Left lobe of liver (tissue), 2 donors: ENCODE results near the gene CARM1. TPM values are rescaled to one million over a fixed set of nuclear protein-coding genes. Genes with fewer than 3 reads are reported as not detected.
A peak's percentile ranks its signal among the peaks of the same experiment; 100 is the strongest.
"Not testable (repeated sequence)": the region's sequence is repeated elsewhere in the genome, so short reads cannot be mapped to it uniquely, and the experiment has no call there.

Experiments used
- ATAC-seq: fragments of 200-7000 bp; cut with Tn5 transposase; one replicate; pipeline ENCODE4 v1.9.1; 2020; ENCODE audit warnings: mild to moderate bottlenecking, moderate library complexity
- DNase-seq: peaks from one replicate; pipeline ENCODE4 v3.0.0-alpha.2; 2020; ENCODE audit warnings: low spot score
- total RNA-seq: library from RNA; stranded (reverse); gene quantifications from one replicate; pipeline ENCODE4 v1.2.1, GENCODE V29; 2021
- donor health status: DM: no; HTN: no; CAD: no; lungs with moderate emphysema.
- donor health status: DM: no; HTN: yes; CAD: no.

CARM1 gene
- total RNA-seq, result 16.5 TPM

- DNase-seq, result peak; percentile 100
- ATAC-seq, result peak; percentile 90
Measured at GRCh38 chr19:10870955-10871603, at the start of gene CARM1. Gene CARM1, plus strand, starts transcription at chr19:10871553. Its CDS starts 150 bp downstream, at chr19:10871703.

GRCh38 chr19:10823690-10824089, 47.7 kb upstream of the CARM1 start:
- DNase-seq, result no peak
- ATAC-seq, result no peak

- DNase-seq, result no peak
- no peak for ATAC-seq
Measured at GRCh38 chr19:10826231-10826630, 45.1 kb upstream of the CARM1 start.

GRCh38 chr19:10826846-10827245, 44.5 kb upstream of the CARM1 start:
- no peak for DNase-seq
- no peak for ATAC-seq

GRCh38 chr19:10828981-10829821, 42.2 kb upstream of the CARM1 start:
- no peak for DNase-seq
- peak; percentile 20 for ATAC-seq

GRCh38 chr19:10829967-10830366, 41.4 kb upstream of the CARM1 start:
- DNase-seq (no peak), ATAC-seq (peak; percentile 3)

GRCh38 chr19:10830370-10830769, 41.0 kb upstream of the CARM1 start:
- ATAC-seq (no peak), DNase-seq (no peak)

- DNase-seq (no peak), ATAC-seq (no peak)
Measured at GRCh38 chr19:10830931-10831779, 40.2 kb upstream of the CARM1 start.

- ATAC-seq (no peak), DNase-seq (no peak)
Measured at GRCh38 chr19:10831987-10832938, 39.1 kb upstream of the CARM1 start.

GRCh38 chr19:10832939-10833296, 38.4 kb upstream of the CARM1 start:
- DNase-seq (peak; percentile 47), ATAC-seq (no peak)

GRCh38 chr19:10835089-10835753, 36.1 kb upstream of the CARM1 start:
- DNase-seq, result no peak
- ATAC-seq, result peak; percentile 14

GRCh38 chr19:10835754-10836478, 35.4 kb upstream of the CARM1 start, which contains the start of gene TMED1:
Gene TMED1, minus strand, starts transcription at chr19:10836212. Its CDS starts 21 bp downstream, at chr19:10836191.
- peak; percentile 100 for DNase-seq
- peak; percentile 84 for ATAC-seq

- ATAC-seq (peak; percentile 48), DNase-seq (peak; percentile 91)
Measured at GRCh38 chr19:10836479-10837330, 34.6 kb upstream of the CARM1 start.

- DNase-seq, result not testable (repeated sequence)
Measured at GRCh38 chr19:10837649-10838048, 33.7 kb upstream of the CARM1 start.

GRCh38 chr19:10838377-10838776, 33.0 kb upstream of the CARM1 start:
- DNase-seq, result no peak
- ATAC-seq, result no peak

More at GRCh38 chr19:10837649-10838048, 33.7 kb upstream of the CARM1 start:
- not testable (repeated sequence) for ATAC-seq

- no peak for DNase-seq
Measured at GRCh38 chr19:10839114-10840050, 32.0 kb upstream of the CARM1 start.

GRCh38 chr19:10842788-10843187, 28.6 kb upstream of the CARM1 start:
- no peak for ATAC-seq
- no peak for DNase-seq

More at GRCh38 chr19:10839114-10840050, 32.0 kb upstream of the CARM1 start:
- ATAC-seq, result no peak
